ENCODE data around the gene FOXR1. TPM values are rescaled to one million over a fixed set of nuclear protein-coding genes. Genes with fewer than 3 reads are reported as not detected.
"Not testable (repeated sequence)": the region's sequence is repeated elsewhere in the genome, so short reads cannot be mapped to it uniquely, and the experiment has no call there.

FOXR1 gene
- total RNA-seq, 1 donor from 2014 or later: not detected

GRCh38 chr11:118939953-118940598 lies 31.5 kb upstream of the FOXR1 start:
- intact Hi-C loops (cut with micrococcal nuclease): no loop called here

DNA sequence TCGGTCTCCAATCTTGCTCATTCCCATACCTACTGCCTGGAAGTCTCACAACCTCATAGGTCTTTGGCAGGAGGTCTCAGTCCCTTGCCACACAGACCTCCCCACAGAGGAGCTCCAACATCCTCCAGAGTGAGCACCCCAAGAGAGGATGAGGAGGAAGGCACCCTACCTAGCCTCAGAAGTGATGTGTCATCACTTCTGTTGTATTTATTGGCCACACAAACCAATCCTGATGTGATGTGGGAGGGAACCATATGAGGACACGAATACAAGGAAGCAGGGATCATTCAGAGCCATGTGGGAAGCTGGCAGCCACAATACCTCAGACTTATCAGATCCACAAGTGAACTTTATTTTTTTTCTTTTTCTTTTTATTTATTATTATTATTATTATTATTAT lies 24.5 kb upstream of the FOXR1 start:
- intact Hi-C loops (cut with micrococcal nuclease): no loop called here

GRCh38 chr11:118948000-118948399 lies 23.6 kb upstream of the FOXR1 start:
- intact Hi-C loops (cut with micrococcal nuclease): no loop called here

GRCh38 chr11:118953265-118953664 lies 18.3 kb upstream of the FOXR1 start:
- intact Hi-C loops (cut with micrococcal nuclease): no loop called here

- intact Hi-C loops (cut with micrococcal nuclease): not testable (repeated sequence)
Measured at GRCh38 chr11:118953976-118954375, 17.6 kb upstream of the FOXR1 start.

- intact Hi-C loops (cut with micrococcal nuclease): loop anchor here (1.0 kb wide), 4 partner anchors 26 to 297 kb away; no protein-coding TSS in a partner anchor
Measured at GRCh38 chr11:118956094-118956846, 15.3 kb upstream of the FOXR1 start, which contains the start of gene UPK2. TSS of gene UPK2 (plus strand) at chr11:118956298. CDS start at chr11:118956351, 53 bp downstream.

GRCh38 chr11:118956847-118957469 lies 14.6 kb upstream of the FOXR1 start:
- intact Hi-C loops (cut with micrococcal nuclease): loop anchor here (1.0 kb wide), 4 partner anchors 27 to 298 kb away; no protein-coding TSS in a partner anchor

- intact Hi-C loops (cut with micrococcal nuclease): no loop called here
Measured at GRCh38 chr11:118957549-118957948, 14.0 kb upstream of the FOXR1 start.

- intact Hi-C loops (cut with micrococcal nuclease): no loop called here
Measured at GRCh38 chr11:118957968-118958367, 13.6 kb upstream of the FOXR1 start.

DNA sequence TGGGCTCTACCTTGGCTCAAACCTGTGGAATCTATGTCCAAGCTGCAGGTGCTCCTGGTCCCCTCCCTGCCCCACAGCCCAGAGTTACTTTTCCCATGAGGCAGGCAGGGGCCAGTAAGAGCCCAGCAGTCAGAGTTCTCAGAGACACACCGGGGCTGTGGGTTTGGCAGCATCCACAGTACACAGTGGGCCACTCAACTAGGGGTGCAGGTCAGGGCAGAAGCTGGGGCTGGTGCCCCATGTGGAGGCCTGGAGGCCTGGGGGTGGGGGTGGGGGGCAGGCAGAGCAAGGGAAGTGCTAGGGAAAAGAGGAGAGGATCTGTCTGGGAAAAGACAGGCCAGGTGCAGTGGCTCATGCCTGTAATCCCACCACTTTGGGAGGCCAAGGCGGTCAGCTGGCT lies 13.0 kb upstream of the FOXR1 start:
- intact Hi-C loops (cut with micrococcal nuclease): no loop called here

DNA sequence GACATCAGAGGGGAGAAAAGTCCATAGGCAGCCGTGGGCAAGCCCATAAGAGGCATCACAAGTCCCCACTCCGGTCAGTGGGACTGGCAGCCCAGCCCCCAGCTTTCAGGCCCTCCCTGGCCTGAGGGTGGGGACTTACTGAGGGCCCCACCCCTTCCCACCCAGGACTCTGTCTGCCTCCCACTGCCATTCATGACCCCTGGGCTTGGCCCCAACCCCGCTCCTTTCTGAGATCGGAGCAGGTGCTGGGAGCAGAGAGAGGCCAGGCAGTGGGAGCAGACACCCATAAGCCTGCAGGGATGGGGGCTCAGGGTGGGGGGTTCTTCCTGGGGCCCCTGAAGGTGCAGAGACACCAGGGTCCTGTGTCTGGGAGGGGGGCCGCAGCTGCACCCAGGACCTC lies 10.4 kb upstream of the FOXR1 start:
- intact Hi-C loops (cut with micrococcal nuclease): no loop called here

DNA sequence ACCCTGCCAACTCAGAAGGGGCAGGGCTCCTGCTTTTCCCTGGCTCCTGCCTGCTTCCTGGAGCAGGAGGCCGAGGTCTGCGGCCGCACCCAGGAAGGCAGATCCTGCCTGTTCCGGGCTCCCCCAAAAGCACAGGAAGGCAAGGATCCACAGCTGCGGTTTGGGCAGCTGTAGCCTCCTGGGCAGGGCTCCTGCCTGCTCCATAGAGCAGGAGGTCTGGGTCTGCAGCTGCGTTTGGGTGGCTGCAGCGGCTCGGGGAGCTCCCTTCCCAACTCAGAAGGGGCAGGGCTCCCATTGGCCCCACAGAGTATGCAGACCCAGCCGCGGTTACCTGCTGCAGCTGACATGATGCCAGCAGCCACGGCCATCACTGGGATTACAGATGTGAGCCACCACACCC lies 10.0 kb upstream of the FOXR1 start:
- intact Hi-C loops (cut with micrococcal nuclease): no loop called here

DNA sequence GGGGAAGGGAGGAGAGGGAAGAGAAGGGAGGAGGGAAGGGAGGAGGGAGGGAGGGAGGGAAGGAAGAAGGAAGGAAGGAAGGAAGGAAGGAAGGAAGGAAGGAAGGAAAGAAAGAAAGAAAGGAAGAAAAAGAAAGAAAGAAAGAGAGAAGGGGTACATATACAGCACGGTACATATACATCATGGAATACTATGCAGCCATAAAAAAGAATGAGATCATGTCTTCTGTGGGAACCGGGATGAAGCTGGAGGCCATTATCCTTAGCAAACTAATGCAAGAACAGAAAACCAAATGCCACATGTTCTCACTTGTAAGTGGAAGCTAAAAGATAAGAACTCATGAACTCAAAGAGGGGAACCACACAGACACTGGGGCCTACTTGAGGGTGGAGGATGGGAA lies 2.1 kb upstream of the FOXR1 start:
- intact Hi-C loops (cut with micrococcal nuclease): not testable (repeated sequence)

DNA sequence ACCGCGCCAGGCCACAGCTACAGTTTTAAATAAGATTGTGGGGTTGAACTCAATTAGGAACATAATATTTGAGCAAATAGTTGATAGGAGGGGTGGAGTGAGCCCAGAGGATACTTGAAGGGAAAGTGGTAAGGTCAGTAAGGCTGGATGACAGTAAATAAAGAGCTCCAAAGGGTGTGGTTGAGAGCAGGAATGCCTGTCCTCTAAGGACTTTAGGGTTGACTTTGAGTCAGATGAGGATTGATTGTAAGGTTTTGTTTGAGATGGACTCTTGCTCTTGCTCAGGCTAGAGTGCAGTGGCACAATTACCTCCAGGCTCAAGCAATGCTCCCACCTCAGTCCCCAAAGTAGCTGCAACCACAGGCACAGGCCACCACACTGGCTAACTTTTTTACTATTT lies 2.4 kb downstream of the FOXR1 start:
- intact Hi-C loops (cut with micrococcal nuclease): no loop called here

GRCh38 chr11:118975771-118976709 lies 4.5 kb downstream of the FOXR1 start:
- intact Hi-C loops (cut with micrococcal nuclease): no loop called here

- intact Hi-C loops (cut with micrococcal nuclease): no loop called here
Measured at GRCh38 chr11:118979434-118979833, 7.9 kb downstream of the FOXR1 start.

- intact Hi-C loops (cut with micrococcal nuclease): no loop called here
Measured at GRCh38 chr11:118980191-118980881, 8.8 kb downstream of the FOXR1 start.

DNA sequence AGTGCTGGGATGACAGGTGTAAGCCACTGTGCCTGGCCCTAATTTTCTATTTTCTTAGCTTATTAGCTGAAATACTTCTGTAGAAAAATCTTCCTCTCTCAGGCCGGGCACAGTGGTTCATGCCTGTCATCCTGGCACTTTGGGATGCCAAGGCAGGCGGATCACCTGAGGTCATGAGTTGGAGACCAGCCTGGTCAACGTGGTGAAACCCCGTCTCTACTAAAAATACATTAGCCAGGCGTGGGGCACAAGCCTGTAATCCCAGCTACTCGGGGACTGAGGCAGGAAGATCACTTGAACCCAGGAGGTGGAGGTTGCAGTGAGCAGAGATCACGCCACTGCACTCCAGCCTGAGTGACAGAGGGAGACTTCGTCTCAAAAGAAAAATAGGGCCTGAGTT lies 12.8 kb downstream of the FOXR1 start:
- intact Hi-C loops (cut with micrococcal nuclease): not testable (repeated sequence)

- intact Hi-C loops (cut with micrococcal nuclease): no loop called here
Measured at GRCh38 chr11:118984825-118985224, 13.3 kb downstream of the FOXR1 start.

DNA sequence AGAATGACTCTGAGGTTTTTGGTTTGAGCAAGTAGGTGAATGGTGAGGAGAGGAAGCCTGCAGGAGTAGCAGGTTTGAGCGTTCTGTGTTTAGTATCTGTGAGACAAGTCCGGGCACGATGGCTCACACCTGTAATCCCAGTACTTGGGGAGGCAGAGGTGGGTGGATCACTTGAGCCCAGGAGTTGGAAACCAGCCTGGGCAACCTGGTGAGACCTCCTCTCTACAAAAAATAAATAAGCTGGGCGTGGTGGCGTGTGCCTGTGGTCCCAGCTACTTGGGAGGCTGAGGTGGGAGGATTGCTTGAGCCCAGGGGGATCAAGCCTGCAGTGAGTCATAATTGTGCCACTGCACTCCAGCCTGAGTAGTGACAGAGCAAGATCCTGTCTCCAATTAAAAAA lies 16.7 kb downstream of the FOXR1 start:
- intact Hi-C loops (cut with micrococcal nuclease): no loop called here
